ENCODE results near the gene WNT9A. TPM values are rescaled to one million over a fixed set of nuclear protein-coding genes. Genes with fewer than 3 reads are reported as not detected.
"Not testable (repeated sequence)": the region's sequence is repeated elsewhere in the genome, so short reads cannot be mapped to it uniquely, and the experiment has no call there.

Gene WNT9A
- total RNA-seq, 1 experiment from 2014 or later: not detected

DNA sequence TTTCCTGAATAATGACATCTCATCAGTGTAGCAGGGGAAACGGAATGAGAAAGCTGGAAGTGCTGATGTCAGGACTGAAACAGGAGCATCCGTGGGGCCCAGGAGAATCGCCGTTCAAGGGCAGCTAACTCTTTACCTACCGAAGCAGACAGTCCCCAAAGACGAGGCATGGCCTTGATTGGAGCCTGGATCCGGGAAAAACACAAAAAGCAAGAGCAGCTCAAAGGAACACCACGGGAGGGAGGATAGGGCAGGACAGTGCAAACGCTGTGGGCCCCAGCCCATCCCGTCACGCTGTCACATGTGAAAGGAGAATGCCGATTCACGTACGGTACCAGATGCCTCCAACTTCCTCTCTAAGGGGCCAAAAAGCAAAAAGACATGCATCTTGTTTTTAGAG is 34.9 kb downstream of the WNT9A start:
- Histone ChIP-seq H3K9me3 (ENCODE audit: low read depth, low read length, poor library complexity, severe bottlenecking) (no peaks in the 10 kb centered on the region), H3K27ac (ENCODE audit: low read depth, low read length, poor library complexity, severe bottlenecking) (no peak overlapping the region), H3K4me3 (ENCODE audit: low read depth, low read length, poor library complexity, severe bottlenecking) (no peak overlapping the region), H3K36me3 (ENCODE audit: insufficient read depth, low read length, poor library complexity, severe bottlenecking) (no peaks in the 10 kb centered on the region), H3K4me1 (ENCODE audit: insufficient read depth, low read length, poor library complexity, severe bottlenecking) (no peaks in the 10 kb centered on the region), H3K27me3 (replicated peaks; ENCODE audit: insufficient read depth, low read depth, low read length, poor library complexity) (no peaks in the 10 kb centered on the region)
- DNase-seq (ENCODE audit: low spot score): no peak
- intact Hi-C loops (cut with micrococcal nuclease; ENCODE audit: unreplicated experiment): no loop called here
- ChIA-PET CTCF (interaction anchor here (0.7 kb wide), 1 partner anchor 41 kb away, joined by 4 read pairs; no protein-coding TSS in a partner anchor), POLR2A (ENCODE audit: low non-redundant PET) (no interaction called here)
- TF ChIP-seq EZH2 (IDR thresholded peaks at IDR 0.05; ENCODE audit: borderline replicate concordance, low read depth, low read length, poor library complexity, severe bottlenecking): no peak
- TF ChIP-seq, protein P1, sequence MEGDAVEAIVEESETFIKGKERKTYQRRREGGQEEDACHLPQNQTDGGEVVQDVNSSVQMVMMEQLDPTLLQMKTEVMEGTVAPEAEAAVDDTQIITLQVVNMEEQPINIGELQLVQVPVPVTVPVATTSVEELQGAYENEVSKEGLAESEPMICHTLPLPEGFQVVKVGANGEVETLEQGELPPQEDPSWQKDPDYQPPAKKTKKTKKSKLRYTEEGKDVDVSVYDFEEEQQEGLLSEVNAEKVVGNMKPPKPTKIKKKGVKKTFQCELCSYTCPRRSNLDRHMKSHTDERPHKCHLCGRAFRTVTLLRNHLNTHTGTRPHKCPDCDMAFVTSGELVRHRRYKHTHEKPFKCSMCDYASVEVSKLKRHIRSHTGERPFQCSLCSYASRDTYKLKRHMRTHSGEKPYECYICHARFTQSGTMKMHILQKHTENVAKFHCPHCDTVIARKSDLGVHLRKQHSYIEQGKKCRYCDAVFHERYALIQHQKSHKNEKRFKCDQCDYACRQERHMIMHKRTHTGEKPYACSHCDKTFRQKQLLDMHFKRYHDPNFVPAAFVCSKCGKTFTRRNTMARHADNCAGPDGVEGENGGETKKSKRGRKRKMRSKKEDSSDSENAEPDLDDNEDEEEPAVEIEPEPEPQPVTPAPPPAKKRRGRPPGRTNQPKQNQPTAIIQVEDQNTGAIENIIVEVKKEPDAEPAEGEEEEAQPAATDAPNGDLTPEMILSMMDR (conservative IDR thresholded peaks at IDR 0.05; ENCODE audit: low read depth, low read length): no peak
- BruUV-seq (replicated peaks): no TSS peak

DNA sequence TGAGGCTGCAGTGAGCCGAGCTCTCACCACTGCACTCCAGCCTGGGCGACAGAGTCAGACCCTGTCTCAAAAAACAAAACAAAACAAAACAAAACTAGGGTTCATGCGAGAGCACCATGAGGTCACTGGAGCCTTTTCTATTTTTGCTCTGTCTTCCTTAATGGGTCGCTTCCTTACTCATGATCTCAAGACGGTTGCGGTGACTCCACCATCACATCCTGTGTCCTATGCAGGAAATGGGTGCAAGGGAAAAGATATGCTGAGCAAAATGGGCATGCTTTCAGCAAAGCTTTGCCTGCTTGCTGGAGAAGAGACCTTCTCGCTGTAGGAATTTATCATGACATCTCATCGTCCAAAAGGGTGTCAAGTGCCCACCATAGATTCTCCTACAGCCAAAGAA is 36.4 kb downstream of the WNT9A start:
- POLR2A ChIA-PET (ENCODE audit: low non-redundant PET): no interaction called here
- no peak for DNase-seq (ENCODE audit: low spot score)
- no TSS peak for BruUV-seq (replicated peaks)
- Histone ChIP-seq H3K4me1 (ENCODE audit: insufficient read depth, low read length, poor library complexity, severe bottlenecking) (no peaks in the 10 kb centered on the region), H3K9me3 (ENCODE audit: low read depth, low read length, poor library complexity, severe bottlenecking) (no peaks in the 10 kb centered on the region), H3K4me3 (ENCODE audit: low read depth, low read length, poor library complexity, severe bottlenecking) (no peak overlapping the region), H3K27me3 (replicated peaks; ENCODE audit: insufficient read depth, low read depth, low read length, poor library complexity) (no peaks in the 10 kb centered on the region), H3K27ac (ENCODE audit: low read depth, low read length, poor library complexity, severe bottlenecking) (no peak overlapping the region), H3K36me3 (ENCODE audit: insufficient read depth, low read length, poor library complexity, severe bottlenecking) (no peaks in the 10 kb centered on the region)
- intact Hi-C loops (cut with micrococcal nuclease; ENCODE audit: unreplicated experiment): no loop called here
- TF ChIP-seq, protein P1 (conservative IDR thresholded peaks at IDR 0.05; ENCODE audit: low read depth, low read length): no peak
- no peak for TF ChIP-seq EZH2 (IDR thresholded peaks at IDR 0.05; ENCODE audit: borderline replicate concordance, low read depth, low read length, poor library complexity, severe bottlenecking)
- CTCF ChIA-PET: no interaction called here

DNA sequence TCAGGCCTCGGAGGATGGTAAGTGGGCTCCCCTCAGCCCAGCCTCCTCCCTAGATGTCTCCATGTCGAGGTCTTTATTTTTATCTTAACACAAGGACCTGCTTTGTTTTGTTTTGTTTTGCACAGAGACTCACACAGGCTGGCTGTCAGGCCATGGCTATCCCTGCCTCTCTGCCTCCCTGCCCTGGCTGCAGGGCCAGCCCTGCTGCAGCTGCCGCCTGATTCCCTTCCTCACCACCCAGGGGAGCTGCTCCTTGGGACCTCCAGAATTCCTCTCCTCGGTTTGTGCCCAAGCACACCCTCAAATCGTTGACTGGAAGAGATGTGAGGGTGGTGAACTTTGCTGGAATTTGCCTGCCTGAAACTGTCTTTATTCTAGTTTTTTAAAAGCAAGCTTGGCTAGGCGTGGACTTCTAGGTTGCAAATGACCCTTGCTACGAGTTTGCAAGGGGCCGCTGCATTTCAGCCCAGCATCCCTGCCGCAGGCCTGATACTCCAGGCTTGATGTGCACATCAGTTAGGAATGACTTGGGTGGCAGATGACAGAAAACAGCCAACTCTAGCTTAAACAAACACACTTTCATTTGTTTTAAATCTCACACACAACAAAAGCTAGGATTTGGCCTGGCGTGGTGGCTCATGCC is 37.1 kb downstream of the WNT9A start:
- TF ChIP-seq, protein P1 (conservative IDR thresholded peaks at IDR 0.05; ENCODE audit: low read depth, low read length): no peak
- no peak for TF ChIP-seq EZH2 (IDR thresholded peaks at IDR 0.05; ENCODE audit: borderline replicate concordance, low read depth, low read length, poor library complexity, severe bottlenecking)
- no peaks in the 10 kb centered on the region for H3K36me3 ChIP-seq (ENCODE audit: insufficient read depth, low read length, poor library complexity, severe bottlenecking)
- no peak overlapping the region for H3K4me3 ChIP-seq (ENCODE audit: low read depth, low read length, poor library complexity, severe bottlenecking)
- DNase-seq (ENCODE audit: low spot score): no peak
- H3K4me1 ChIP-seq (ENCODE audit: insufficient read depth, low read length, poor library complexity, severe bottlenecking): no peaks in the 10 kb centered on the region
- BruUV-seq (replicated peaks): no TSS peak
- intact Hi-C loops (cut with micrococcal nuclease; ENCODE audit: unreplicated experiment): no loop called here
- no peak overlapping the region for H3K27ac ChIP-seq (ENCODE audit: low read depth, low read length, poor library complexity, severe bottlenecking)
- H3K9me3 ChIP-seq (ENCODE audit: low read depth, low read length, poor library complexity, severe bottlenecking): no peaks in the 10 kb centered on the region
- ChIA-PET CTCF (no interaction called here), POLR2A (ENCODE audit: low non-redundant PET) (no interaction called here)
- H3K27me3 ChIP-seq (replicated peaks; ENCODE audit: insufficient read depth, low read depth, low read length, poor library complexity): no peaks in the 10 kb centered on the region

DNA sequence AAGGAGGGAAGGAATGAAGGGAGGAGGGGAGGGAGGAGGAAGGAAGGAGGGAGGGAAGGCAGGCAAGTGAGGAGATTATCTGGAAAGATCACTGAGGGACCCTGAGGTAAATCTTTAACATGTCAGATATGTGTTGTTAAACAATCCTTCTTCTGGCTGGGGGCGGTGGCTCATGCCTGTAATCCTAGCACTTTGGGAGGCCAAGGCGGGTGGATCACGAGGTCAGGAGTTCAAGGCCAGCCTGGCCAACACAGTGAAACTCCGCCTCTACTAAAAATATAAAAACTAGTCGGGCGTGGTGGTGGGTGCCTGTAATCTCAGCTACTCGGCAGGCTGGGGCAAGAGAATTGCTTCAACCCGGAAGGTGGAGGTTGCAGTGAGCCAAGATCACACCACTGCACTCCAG is 37.8 kb downstream of the WNT9A start:
- intact Hi-C loops (cut with micrococcal nuclease; ENCODE audit: unreplicated experiment); BruUV-seq (replicated peaks); H3K4me1 ChIP-seq (ENCODE audit: insufficient read depth, low read length, poor library complexity, severe bottlenecking); H3K4me3 ChIP-seq (ENCODE audit: low read depth, low read length, poor library complexity, severe bottlenecking); H3K27ac ChIP-seq (ENCODE audit: low read depth, low read length, poor library complexity, severe bottlenecking); POLR2A ChIA-PET (ENCODE audit: low non-redundant PET); H3K27me3 ChIP-seq (replicated peaks; ENCODE audit: insufficient read depth, low read depth, low read length, poor library complexity); H3K9me3 ChIP-seq (ENCODE audit: low read depth, low read length, poor library complexity, severe bottlenecking); DNase-seq (ENCODE audit: low spot score); H3K36me3 ChIP-seq (ENCODE audit: insufficient read depth, low read length, poor library complexity, severe bottlenecking); CTCF ChIA-PET: not testable (repeated sequence)

Measured in A673 (cell line).